IPS-18c (cell line): ENCODE measurements around the gene PDE4D.
"Not testable (repeated sequence)": the region's sequence is repeated elsewhere in the genome, so short reads cannot be mapped to it uniquely, and the experiment has no call there.

Experiments used
- H3K4me3 ChIP-seq: 2 replicates; pipeline ENCODE4 v1.7.0; 2013; ENCODE audit warnings: low read depth, mild to moderate bottlenecking, low read length, moderate library complexity; ENCODE audit not compliant: insufficient read depth
- H3K9me3 ChIP-seq: one replicate; pipeline ENCODE4 v1.6.1; 2013; ENCODE audit warnings: mild to moderate bottlenecking, low read length, moderate library complexity; ENCODE audit not compliant: control insufficient read depth, insufficient read depth

PDE4D gene

GRCh38 chr5:59491945-59492344, 401.6 kb downstream of the PDE4D start:
- Histone ChIP-seq H3K4me3 (no peak overlapping the region), H3K9me3 (no peaks in the 10 kb centered on the region)

GRCh38 chr5:59489551-59489950, 404.0 kb downstream of the PDE4D start:
- no peak overlapping the region for H3K4me3 ChIP-seq
- H3K9me3 ChIP-seq, result no peaks in the 10 kb centered on the region

DNA sequence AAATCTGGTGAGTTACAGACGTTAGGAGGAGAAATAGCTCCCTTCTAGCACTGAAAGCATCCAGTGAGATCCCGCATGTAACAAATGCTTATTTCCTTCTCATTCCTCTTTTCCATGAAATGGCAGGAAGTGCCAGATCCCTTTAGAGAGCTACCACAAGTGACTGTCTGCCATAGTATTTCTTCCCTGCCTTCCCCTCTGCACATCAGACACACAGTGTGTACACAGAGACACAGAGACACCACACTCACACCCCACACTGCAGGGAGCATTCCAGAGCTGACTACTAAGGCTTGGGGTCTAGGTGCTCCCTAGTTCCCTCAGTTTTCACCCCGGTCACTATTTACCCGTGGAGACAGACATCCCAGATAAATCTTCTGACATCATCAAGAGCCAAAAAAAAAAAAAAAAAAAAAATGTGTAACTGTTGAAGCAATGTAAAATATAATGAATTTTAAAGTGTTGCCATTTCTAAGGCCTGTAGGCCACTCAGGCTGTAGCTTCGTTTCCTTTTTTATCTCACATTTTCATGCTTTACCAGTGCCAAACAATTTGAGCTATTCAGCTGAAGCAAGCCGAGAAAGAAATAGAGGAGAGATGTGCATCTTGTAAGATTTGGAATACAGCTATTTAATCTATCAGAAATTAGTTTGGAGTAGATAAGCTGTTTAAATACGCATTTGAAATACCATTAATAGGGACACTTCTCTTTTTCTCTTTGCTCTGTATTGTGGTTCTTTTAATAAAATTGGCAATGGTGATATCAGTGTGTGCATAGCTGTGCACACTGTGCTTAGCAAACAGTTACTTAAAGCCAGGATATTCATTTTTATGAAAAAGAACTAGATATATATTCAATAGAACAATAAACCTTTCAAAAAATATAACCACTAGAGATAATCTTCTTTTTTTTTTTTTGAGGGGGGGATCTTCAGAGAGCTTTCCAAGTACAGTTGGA, 405.5 kb downstream of the PDE4D start:
- Histone ChIP-seq H3K9me3 (no peaks in the 10 kb centered on the region), H3K4me3 (no peak overlapping the region)

GRCh38 chr5:59487068-59487686, 406.3 kb downstream of the PDE4D start:
- H3K4me3 ChIP-seq, result no peak overlapping the region
- H3K9me3 ChIP-seq, result no peaks in the 10 kb centered on the region

GRCh38 chr5:59486508-59486907, 407.0 kb downstream of the PDE4D start:
- Histone ChIP-seq H3K9me3 (no peaks in the 10 kb centered on the region), H3K4me3 (no peak overlapping the region)

GRCh38 chr5:59485629-59486439, 407.7 kb downstream of the PDE4D start:
- Histone ChIP-seq H3K9me3 (no peaks in the 10 kb centered on the region), H3K4me3 (no peak overlapping the region)

DNA sequence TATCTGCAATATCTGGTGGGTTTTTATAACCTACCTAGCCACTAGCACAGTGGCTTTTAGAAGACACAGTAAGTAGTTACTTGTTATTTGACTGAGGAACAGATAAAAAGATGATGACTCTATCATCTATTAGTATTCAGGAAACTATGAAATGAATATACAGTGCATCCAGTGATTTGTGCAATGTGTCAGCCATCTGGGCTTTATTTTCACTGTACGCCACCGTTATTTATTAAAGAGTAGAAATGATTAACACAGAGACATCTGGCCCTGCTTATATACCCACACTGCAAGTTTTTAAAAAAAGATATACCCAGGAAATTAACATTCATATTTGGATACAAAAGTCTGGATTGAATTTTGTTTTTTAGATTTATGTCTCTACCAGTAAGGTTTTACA, 408.4 kb downstream of the PDE4D start:
- H3K9me3 ChIP-seq, result no peaks in the 10 kb centered on the region
- no peak overlapping the region for H3K4me3 ChIP-seq

GRCh38 chr5:59484618-59485017, 408.9 kb downstream of the PDE4D start:
- H3K4me3 ChIP-seq, result no peak overlapping the region
- H3K9me3 ChIP-seq, result no peaks in the 10 kb centered on the region

GRCh38 chr5:59483971-59484472, 409.5 kb downstream of the PDE4D start:
- no peak overlapping the region for H3K4me3 ChIP-seq
- H3K9me3 ChIP-seq, result no peaks in the 10 kb centered on the region

DNA sequence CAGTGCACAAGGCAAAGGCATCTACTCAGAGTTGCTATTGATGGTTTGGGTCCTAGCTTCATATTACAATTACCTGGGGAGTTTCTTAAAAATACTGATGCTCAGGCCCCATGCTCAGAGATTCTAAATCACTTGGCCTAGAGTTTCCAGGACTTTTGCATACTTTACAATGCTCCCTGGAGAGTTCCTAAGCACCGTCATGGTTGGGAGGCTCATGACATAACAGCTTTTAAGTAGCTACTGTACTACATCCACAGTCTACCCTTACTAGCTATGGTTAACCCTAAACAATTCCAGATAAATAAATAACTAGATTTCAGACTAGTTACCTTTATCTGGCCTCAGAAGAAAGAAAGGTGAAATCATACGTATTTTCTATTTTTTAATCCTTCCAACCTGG, 414.4 kb downstream of the PDE4D start:
- H3K4me3 ChIP-seq, result no peak overlapping the region
- no peaks in the 10 kb centered on the region for H3K9me3 ChIP-seq

DNA sequence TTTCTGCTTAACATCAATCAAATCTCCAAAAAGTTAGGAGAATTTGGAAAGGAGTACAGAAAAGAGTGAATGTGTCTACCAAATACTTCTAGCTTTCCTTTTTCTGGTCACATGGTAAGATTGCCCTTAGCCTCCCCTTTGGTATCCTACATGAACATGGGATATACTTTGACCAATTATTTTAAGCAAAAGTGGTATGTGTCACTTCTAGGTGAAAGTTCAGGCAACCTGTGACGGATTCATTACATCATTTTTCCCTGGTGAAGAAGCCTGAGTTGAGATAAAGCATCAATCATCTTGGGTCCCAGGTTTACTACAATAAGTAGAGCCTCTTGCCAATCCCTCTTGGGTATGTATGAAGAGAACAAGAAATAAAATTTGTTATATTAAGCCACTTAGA, 419.2 kb downstream of the PDE4D start:
- Histone ChIP-seq H3K9me3 (no peaks in the 10 kb centered on the region), H3K4me3 (no peak overlapping the region)

- H3K9me3 ChIP-seq, result no peaks in the 10 kb centered on the region
- no peak overlapping the region for H3K4me3 ChIP-seq
Observed at GRCh38 chr5:59473611-59474010, 419.9 kb downstream of the PDE4D start.

- Histone ChIP-seq H3K4me3 (no peak overlapping the region), H3K9me3 (no peaks in the 10 kb centered on the region)
Observed at GRCh38 chr5:59471463-59471862, 422.1 kb downstream of the PDE4D start.

- Histone ChIP-seq H3K9me3 (no peaks in the 10 kb centered on the region), H3K4me3 (no peak overlapping the region)
Observed at GRCh38 chr5:59467969-59468368, 425.6 kb downstream of the PDE4D start.

DNA sequence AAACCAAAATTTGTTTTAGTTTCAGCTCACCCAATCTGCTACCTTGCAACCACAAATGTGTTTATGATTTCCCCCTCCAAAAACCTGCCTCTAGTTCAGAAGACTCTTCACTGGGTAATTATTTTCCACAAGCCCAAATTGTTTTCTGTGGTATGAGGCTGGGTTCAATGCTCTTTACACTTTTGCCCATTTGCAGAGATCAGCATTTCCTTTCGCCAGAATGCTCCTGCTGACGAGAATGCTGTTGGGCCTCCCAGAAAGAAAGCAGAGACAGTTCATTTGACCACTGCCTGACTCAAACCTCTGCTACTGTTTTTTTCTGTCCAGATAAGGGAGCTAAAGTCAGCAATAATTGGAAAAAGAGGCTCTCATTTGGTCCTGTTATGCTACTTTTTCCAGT, 427.3 kb downstream of the PDE4D start:
- Histone ChIP-seq H3K9me3 (no peaks in the 10 kb centered on the region), H3K4me3 (no peak overlapping the region)

GRCh38 chr5:59464969-59465368, 428.6 kb downstream of the PDE4D start:
- H3K9me3 ChIP-seq, result no peaks in the 10 kb centered on the region
- no peak overlapping the region for H3K4me3 ChIP-seq

DNA sequence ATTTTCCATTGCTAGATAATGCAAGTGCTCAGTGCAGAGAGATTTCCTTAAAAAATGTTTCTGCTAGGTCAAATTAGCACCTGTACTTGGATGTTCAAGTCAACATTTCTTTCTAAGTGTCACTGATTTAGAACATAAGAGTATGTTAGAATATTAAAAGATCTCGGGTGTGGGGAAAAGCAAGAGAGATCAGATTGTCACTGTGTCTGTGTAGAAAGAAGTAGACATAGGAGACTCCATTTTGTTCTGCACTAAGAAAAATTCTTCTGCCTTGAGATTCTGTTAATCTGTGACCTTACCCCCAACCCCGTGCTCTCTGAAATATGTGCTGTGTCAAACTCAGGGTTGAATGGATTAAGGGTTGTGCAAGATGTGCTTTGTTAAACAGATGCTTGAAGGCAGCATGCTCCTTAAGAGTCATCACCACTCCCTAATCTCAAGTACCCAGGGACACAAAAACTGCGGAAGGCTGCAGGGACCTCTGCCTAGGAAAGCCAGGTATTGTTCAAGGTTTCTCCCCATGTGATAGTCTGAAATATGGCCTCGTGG, 429.8 kb downstream of the PDE4D start:
- not testable (repeated sequence) for H3K4me3 ChIP-seq, H3K9me3 ChIP-seq
